ENCODE measurements around the gene MLH1. TPM values are rescaled to one million over a fixed set of nuclear protein-coding genes. Genes with fewer than 3 reads are reported as not detected.
"Not testable (repeated sequence)": the region's sequence is repeated elsewhere in the genome, so short reads cannot be mapped to it uniquely, and the experiment has no call there.

The MLH1 gene
- 67.9 TPM for total RNA-seq

DNA sequence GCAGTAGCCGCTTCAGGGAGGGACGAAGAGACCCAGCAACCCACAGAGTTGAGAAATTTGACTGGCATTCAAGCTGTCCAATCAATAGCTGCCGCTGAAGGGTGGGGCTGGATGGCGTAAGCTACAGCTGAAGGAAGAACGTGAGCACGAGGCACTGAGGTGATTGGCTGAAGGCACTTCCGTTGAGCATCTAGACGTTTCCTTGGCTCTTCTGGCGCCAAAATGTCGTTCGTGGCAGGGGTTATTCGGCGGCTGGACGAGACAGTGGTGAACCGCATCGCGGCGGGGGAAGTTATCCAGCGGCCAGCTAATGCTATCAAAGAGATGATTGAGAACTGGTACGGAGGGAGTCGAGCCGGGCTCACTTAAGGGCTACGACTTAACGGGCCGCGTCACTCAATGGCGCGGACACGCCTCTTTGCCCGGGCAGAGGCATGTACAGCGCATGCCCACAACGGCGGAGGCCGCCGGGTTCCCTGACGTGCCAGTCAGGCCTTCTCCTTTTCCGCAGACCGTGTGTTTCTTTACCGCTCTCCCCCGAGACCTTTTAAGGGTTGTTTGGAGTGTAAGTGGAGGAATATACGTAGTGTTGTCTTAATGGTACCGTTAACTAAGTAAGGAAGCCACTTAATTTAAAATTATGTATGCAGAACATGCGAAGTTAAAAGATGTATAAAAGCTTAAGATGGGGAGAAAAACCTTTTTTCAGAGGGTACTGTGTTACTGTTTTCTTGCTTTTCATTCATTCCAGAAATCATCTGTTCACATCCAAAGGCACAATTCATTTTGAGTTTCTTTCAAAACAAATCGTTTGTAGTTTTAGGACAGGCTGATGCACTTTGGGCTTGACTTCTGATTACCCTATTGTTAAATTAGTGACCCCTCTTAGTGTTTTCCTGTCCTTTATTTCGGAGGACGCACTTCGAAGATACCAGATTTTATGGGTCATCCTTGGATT is at the start of gene MLH1:
MLH1 (plus strand) TSS at position 193 of the 958 bp plus-strand sequence; CDS start at position 223, 30 bp downstream.
- peak; percentile 100 for DNase-seq

GRCh38 chr3:36943601-36944000 is 49.7 kb upstream of the MLH1 start:
- DNase-seq, result no peak

DNA sequence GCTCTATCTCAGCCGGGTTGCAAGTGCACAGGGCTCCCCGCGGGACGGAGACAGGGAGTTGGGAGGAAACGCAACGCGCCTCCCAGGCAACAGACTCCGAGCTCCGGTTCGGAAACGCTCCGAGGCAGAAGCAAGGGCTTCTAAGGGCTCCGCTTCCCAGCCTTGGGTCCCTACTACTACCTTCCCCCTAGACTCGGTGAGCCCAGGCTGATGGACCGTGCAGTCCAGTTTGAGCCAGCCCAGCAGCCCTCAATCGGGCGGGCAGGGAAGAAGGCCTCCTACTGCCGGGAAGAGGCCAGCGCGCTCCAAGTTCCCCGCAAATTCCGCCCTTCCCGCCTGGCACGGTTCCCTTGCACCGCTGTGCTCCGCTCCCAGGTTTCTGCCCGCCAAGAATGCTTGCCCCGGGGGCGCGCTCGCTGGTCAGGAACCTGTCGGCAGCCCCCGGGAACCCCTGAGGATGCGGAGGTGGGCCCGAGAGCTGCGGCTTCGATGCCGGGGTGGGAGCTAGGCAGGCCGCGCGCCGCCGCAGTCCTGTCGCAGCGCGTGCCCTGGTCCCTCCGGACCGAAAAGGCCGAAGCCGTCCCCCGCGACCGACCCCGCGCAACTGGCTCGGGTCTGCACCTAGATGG is 49.2 kb upstream of the MLH1 start:
- peak; percentile 78 for DNase-seq

- peak; percentile 78 for DNase-seq
Observed at GRCh38 chr3:36944641-36945270, 48.6 kb upstream of the MLH1 start, which contains the start of gene TRANK1. Gene TRANK1, minus strand, starts transcription at chr3:36945054. Its CDS starts 245 bp downstream, at chr3:36944809.

GRCh38 chr3:36945333-36945980 is 47.9 kb upstream of the MLH1 start:
- DNase-seq, result no peak

- DNase-seq, result not testable (repeated sequence)
Observed at GRCh38 chr3:36947814-36948213, 45.5 kb upstream of the MLH1 start.

DNA sequence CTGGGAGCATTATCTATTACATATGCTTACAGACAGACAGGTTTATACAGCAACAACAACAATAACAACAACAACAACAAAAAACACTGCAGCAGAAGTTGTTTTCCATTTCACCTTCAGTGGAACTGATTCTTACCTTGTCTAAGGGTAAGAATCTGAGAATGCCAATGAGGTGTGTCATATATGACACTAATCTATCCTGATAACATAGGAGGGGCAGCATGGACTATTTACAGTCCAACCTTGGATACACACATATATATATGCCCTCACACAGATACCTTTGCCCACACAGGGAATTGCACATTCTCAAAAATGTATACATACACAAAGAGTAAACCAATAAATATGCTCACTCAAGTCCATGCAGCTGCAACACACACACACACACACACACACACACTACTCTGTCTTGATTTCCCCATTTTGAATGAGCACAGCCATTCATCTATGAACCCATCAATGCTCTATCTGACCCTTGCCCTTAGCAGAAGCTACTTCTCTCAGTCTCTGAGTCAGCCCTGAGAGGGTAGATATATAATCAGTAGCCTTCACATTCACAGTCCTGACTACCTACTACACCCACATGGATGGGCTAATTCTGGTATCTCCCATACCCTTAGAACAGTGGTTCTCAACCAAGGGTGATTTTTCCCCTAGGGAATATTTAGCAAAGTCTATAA is 38.7 kb upstream of the MLH1 start:
- DNase-seq, result no peak

DNA sequence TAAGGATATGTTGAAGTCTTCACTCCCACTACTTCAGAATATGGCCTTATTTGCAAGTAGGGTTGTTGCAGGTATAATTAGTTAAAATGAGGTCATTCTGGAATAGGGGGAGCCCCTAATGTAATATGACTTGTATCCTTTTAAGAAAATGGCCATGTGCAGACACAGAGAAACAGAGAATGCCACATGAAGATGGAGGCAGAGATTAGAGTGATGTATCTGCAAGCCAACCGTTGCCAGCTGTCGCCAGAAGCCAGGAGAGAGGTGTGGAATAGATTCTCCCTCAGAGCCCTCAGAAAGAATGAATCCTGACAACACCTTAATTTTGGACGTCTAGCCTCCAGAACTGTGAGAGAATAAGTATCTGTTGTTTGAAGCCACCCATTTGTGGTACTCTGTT is 37.2 kb upstream of the MLH1 start:
- no peak for DNase-seq

- DNase-seq, result no peak
Observed at GRCh38 chr3:36957063-36957462, 36.3 kb upstream of the MLH1 start.

DNA sequence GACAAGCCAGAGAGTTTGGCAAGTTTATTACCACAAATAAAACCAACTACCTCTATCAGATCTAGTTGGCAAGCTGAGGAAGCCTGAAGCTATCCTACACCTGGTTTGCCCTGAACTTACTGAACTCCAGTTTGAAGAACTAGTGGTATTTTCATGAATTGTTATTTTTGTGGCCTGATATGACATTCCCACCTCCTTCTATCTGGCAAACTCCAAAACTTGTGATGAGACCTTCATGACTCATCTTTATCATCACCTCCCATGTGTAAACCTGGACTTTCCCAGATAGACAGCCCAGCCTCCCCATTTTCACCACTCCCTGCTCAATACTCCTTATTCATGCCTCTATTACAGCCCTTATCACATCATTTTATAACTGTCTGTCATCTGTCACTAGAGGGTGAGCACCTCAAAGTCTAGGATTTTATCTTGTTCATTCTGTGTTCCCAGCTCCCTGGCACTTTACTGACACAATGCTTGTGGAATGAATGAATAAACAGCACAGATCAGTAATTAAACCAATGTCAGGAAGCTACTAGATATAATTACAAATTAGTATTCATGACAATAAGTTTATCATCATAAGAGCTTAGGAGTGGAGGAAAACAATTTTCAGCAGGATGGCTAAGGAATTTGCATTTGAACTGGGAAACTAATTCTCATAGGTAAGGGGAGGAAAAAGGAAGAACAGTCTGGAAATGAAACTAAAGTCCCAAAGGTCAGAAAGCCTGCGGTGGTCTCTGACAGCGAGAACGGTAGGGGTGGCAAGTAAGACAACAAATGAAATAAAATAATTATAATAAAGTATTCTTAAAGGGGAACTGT is 35.2 kb upstream of the MLH1 start:
- DNase-seq, result no peak

DNA sequence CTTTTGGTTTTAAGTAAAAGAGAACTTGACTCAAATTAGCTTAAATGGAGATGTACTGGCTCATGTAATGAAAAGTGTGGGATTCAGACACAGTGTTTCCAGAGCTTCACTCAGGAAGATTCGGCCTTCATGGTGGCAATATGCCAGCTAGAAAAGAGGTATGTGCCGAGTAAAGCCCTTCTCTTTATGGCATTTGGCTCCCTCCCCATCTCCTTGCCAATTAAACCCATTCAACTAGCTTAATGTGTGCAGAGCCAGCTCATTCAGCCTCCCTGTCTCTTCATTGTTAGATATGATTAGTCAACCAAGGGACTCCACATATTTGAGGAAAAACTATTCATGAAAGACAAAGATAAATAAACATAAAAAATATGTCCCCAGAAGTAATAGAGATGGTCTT is 33.5 kb upstream of the MLH1 start:
- no peak for DNase-seq

DNA sequence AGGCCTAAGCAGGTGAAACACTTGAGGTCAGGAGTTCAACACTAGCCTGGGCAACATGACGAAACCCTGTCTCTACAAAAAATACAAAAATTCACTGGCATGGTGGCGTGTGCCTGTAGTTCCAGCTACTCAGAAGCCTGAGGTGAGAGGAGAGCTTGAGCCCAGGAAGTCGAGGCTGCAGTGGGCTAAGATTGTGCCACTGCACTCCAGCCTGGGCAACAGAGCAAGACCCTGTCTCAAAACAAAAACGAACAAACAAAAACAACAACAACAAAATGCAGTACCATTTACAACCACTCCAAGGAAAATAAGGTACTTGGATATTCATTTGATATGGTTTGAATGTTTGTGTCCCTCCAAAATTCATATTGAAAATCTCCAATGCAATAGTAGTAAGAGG is 32.8 kb upstream of the MLH1 start:
- DNase-seq, result no peak

GRCh38 chr3:36963008-36963407 is 30.3 kb upstream of the MLH1 start:
- DNase-seq, result not testable (repeated sequence)

- DNase-seq, result no peak
Observed at GRCh38 chr3:36964331-36964730, 29.0 kb upstream of the MLH1 start.

- DNase-seq, result no peak
Observed at GRCh38 chr3:36964817-36965216, 28.5 kb upstream of the MLH1 start.

- peak; percentile 51 for DNase-seq
Observed at GRCh38 chr3:36965440-36965839, 27.9 kb upstream of the MLH1 start.

DNA sequence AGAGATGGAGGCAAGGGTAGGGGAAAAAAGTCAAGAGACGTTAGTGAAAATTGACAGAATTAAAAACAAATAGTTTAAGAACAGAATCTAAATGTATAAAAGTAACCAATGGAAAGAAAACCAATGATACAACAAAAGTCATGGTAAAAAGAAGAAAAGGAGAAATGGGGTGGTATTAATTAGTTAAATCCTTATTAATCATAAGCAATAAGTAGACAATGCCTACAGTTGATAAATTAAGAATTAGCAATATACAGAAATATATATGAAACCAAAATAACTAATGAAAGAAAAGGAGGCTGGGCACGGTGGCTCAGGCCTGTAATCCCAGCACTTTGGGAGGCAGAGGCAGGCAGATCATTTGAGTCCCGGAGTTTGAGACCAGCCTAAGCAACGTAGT is 24.2 kb upstream of the MLH1 start:
- DNase-seq, result no peak

GRCh38 chr3:36969540-36970432 is 23.5 kb upstream of the MLH1 start:
- DNase-seq, result peak; percentile 74

DNA sequence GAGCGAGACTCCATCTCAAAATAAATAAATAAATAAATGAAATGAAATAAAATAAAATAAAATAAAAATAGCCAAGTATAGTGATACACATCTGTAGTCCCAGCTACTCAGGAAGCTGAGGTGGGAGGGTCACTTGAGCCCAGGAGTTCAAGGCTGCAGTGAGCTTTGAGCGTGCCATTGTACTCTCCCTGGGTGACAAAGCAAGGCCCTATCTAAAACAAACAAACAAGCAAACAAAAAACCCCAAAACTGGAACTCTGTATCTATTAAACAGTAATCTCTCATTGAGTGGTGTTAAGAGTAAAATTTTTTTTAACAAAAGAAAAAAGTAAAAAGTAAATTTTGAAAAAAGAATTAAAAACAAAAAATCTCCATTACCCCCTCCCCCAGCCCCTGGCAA is 21.2 kb upstream of the MLH1 start:
- DNase-seq, result no peak

DNA sequence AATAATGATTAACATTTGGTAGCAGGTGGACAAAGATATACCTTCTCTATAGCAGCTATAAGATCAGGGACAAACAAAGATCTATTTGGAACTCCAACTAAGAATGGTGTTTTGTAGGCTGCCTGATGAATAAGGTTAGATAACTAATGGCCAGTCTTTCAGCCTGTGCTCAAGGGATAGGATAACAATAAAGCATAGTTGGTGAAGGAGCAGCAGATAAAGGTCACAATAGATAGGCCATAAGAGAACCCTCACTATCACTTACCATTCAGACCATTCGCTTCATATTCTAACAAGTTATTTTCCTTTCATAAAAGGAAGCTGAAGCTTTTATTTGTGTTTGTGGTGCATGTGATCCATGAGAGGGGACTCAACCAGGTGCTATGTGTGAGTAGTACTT is 20.2 kb upstream of the MLH1 start:
- no peak for DNase-seq
